GM23338 (cell line): ENCODE results near the gene NEK6.

Source experiments
- CTCF ChIP-seq, 2 experiments: fragments of 200-600 bp in 1 of 2; sonication (generic) in 1 of 2; conservative IDR thresholded peaks; 2 replicates each; pipeline versions ENCODE4 v1.5.1 to v1.6.1; 2016 to 2017; ENCODE audit warnings: antibody characterized with exemption in 2 of 2, low read depth in 2 of 2, mild to moderate bottlenecking in 2 of 2, moderate library complexity in 1 of 2
- REST ChIP-seq: IDR thresholded peaks from one replicate; pipeline ENCODE4 v1.6.1; 2018; ENCODE audit warnings: antibody characterized with exemption; ENCODE audit not compliant: unreplicated experiment

- TF ChIP-seq CTCF (conservative IDR thresholded peaks at IDR 0.05; ENCODE audit: low read depth in 2 of 2) (no peak), REST (no peak)
Measured at GRCh38 chr9:124351672-124352468, 94.1 kb downstream of the NEK6 start.
